ENCODE measurements around the gene NAP1L5.

DNA sequence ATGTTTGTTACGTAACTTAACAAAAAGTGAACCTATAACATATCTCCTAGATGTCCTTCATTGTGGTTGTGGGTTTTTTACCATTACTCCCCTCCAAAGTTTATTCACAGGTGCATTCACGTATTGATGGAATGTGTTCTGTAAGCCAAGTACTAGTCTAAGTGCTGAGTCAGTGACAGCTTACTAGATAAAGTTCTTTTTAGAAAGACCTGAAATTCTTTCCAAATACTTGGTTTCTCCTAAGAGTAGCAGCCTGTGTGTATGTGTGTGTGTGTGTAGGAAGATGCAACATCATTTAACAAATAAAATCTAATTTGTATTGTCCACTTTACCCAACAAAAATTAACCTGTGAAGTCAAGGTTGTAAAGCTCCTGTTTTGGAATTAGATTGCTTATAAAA is 22.1 kb downstream of the NAP1L5 start:
- TF ChIP-seq, protein P1, sequence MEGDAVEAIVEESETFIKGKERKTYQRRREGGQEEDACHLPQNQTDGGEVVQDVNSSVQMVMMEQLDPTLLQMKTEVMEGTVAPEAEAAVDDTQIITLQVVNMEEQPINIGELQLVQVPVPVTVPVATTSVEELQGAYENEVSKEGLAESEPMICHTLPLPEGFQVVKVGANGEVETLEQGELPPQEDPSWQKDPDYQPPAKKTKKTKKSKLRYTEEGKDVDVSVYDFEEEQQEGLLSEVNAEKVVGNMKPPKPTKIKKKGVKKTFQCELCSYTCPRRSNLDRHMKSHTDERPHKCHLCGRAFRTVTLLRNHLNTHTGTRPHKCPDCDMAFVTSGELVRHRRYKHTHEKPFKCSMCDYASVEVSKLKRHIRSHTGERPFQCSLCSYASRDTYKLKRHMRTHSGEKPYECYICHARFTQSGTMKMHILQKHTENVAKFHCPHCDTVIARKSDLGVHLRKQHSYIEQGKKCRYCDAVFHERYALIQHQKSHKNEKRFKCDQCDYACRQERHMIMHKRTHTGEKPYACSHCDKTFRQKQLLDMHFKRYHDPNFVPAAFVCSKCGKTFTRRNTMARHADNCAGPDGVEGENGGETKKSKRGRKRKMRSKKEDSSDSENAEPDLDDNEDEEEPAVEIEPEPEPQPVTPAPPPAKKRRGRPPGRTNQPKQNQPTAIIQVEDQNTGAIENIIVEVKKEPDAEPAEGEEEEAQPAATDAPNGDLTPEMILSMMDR (IDR thresholded peaks at IDR 0.05; ENCODE audit: insufficient read depth, low read depth, low read length) = no peak
- TF ChIP-seq EZH2 (IDR thresholded peaks at IDR 0.05; ENCODE audit: insufficient read depth, low read length) = no peak

All from astrocyte (in vitro differentiated cells and primary cell).